Naive B cell (primary cell): Measurements from ENCODE around the gene TBC1D10A. TPM values are rescaled to one million over a fixed set of nuclear protein-coding genes. Genes with fewer than 3 reads are reported as not detected.

ENCODE experiments used
- ATAC-seq, 2 donors: fragments of 150-1000 bp; cut with Tn5 transposase; 2 replicates each; pipeline ENCODE4 v1.10.0; 2021; ENCODE audit warnings: low read depth in 2 of 2, mild to moderate bottlenecking in 2 of 2, moderate library complexity in 2 of 2
- DNase-seq: peaks from one replicate; pipeline ENCODE4 v3.0.0; 2022
- H3K27ac Mint-ChIP-seq, 6 donors: one replicate each; pipeline ENCODE4 v1.8.0; 2020 to 2022; ENCODE audit warnings: mild to moderate bottlenecking in 6 of 6, mixed read lengths in 6 of 6, moderate library complexity in 5 of 6, inconsistent platforms in 2 of 6
- H3K27me3 Mint-ChIP-seq, 3 donors: one replicate each; pipeline ENCODE4 v1.8.0; 2021 to 2022; ENCODE audit warnings: mixed read lengths in 3 of 3, mild to moderate bottlenecking in 1 of 3
- H3K36me3 Mint-ChIP-seq, 2 donors: one replicate each; pipeline ENCODE4 v1.8.0; 2020 to 2022; ENCODE audit warnings: mixed read lengths in 2 of 2, inconsistent platforms in 1 of 2, mild to moderate bottlenecking in 1 of 2
- H3K4me1 Mint-ChIP-seq, 3 donors: one replicate each; pipeline ENCODE4 v1.8.0; 2020 to 2022; ENCODE audit warnings: mixed read lengths in 3 of 3, inconsistent platforms in 1 of 3, mild to moderate bottlenecking in 1 of 3, moderate library complexity in 1 of 3
- H3K4me3 Mint-ChIP-seq, 8 donors: one replicate each; pipeline ENCODE4 v1.8.0; 2020 to 2022; ENCODE audit warnings: mild to moderate bottlenecking in 8 of 8, mixed read lengths in 8 of 8, moderate library complexity in 8 of 8, inconsistent platforms in 2 of 8
- H3K9me3 Mint-ChIP-seq, 7 donors: one replicate each; pipeline ENCODE4 v1.8.0; 2020 to 2022; ENCODE audit warnings: mixed read lengths in 7 of 7, mild to moderate bottlenecking in 5 of 7, inconsistent platforms in 2 of 7, moderate library complexity in 1 of 7
- polyA plus RNA-seq, 6 donors: library from polyadenylated mRNA; unstranded; fragments of 300-500 nt; fragmentation: Illumina TruSeq; gene quantifications; one replicate each; pipeline ENCODE4 v1.2.3, GENCODE V29; 2021; ENCODE audit warnings: low read depth in 6 of 6

Gene TBC1D10A
- polyA plus RNA-seq, 6 donors from 2014 or later, result 39.9 to 54.0 (median 40.7) TPM

GRCh38 chr22:30324014-30324730 is 2.6 kb downstream of the TBC1D10A start:
- Mint-ChIP-seq H3K4me3 (peak overlapping the region; percentile 82 to 95 (median 87)), H3K27ac (peak overlapping the region in 1 of 6 donors; percentile 38), H3K4me1 (peaks cover 48 to 77% (median 77%) of the 10 kb centered on the region in 3 donors), H3K36me3 (peaks cover 3 to 8% of the 10 kb centered on the region in 2 donors), H3K9me3 (no peaks in the 10 kb centered on the region), H3K27me3 (no peaks in the 10 kb centered on the region)
- DNase-seq (no peak), ATAC-seq (no peak)

GRCh38 chr22:30323246-30323645 is 3.5 kb downstream of the TBC1D10A start:
- Mint-ChIP-seq H3K4me3 (peak overlapping the region in 3 of 8 donors; percentile 33 to 95 (median 56)), H3K27me3 (no peaks in the 10 kb centered on the region), H3K27ac (peak overlapping the region in 1 of 6 donors; percentile 51), H3K9me3 (no peaks in the 10 kb centered on the region), H3K36me3 (peaks cover 3 to 9% of the 10 kb centered on the region in 2 donors), H3K4me1 (peaks cover 57 to 87% (median 86%) of the 10 kb centered on the region in 3 donors)
- DNase-seq, result no peak
- ATAC-seq, result no peak

- H3K9me3 Mint-ChIP-seq, result no peaks in the 10 kb centered on the region
- ATAC-seq (no peak), DNase-seq (no peak)
- H3K27ac Mint-ChIP-seq, result peak overlapping the region in 2 of 6 donors; percentile 19 to 70
- peaks cover 3 to 9% of the 10 kb centered on the region in 2 donors for H3K36me3 Mint-ChIP-seq
- H3K27me3 Mint-ChIP-seq, result no peaks in the 10 kb centered on the region
- no peak overlapping the region for H3K4me3 Mint-ChIP-seq
- peaks cover 57 to 94% (median 89%) of the 10 kb centered on the region in 3 donors for H3K4me1 Mint-ChIP-seq
These were observed 5.3 kb downstream of the TBC1D10A start for GRCh38 chr22:30321461-30321860.

- DNase-seq (no peak), ATAC-seq (no peak)
- Mint-ChIP-seq H3K27me3 (no peaks in the 10 kb centered on the region), H3K4me3 (peak overlapping the region in 1 of 8 donors; percentile 36), H3K36me3 (peaks cover 3 to 9% of the 10 kb centered on the region in 2 donors), H3K27ac (peak overlapping the region in 2 of 6 donors; percentile 10 to 38), H3K4me1 (peaks cover 57 to 96% (median 91%) of the 10 kb centered on the region in 3 donors), H3K9me3 (no peaks in the 10 kb centered on the region)
These were observed 6.7 kb downstream of the TBC1D10A start for GRCh38 chr22:30320021-30320556.

- H3K36me3 Mint-ChIP-seq, result peaks cover 7 to 9% of the 10 kb centered on the region in 2 donors
- peaks cover 57 to 96% (median 91%) of the 10 kb centered on the region in 3 donors for H3K4me1 Mint-ChIP-seq
- DNase-seq, result no peak
- peak overlapping the region in 5 of 6 donors; percentile 5 to 95 (median 73) for H3K27ac Mint-ChIP-seq
- peak overlapping the region in 1 of 8 donors; percentile 31 for H3K4me3 Mint-ChIP-seq
- no peaks in the 10 kb centered on the region for H3K27me3 Mint-ChIP-seq
- ATAC-seq, result no peak
- no peaks in the 10 kb centered on the region for H3K9me3 Mint-ChIP-seq
These were observed 7.8 kb downstream of the TBC1D10A start for GRCh38 chr22:30318799-30319419.

GRCh38 chr22:30317778-30318177 is 9.0 kb downstream of the TBC1D10A start:
- Mint-ChIP-seq H3K27me3 (no peaks in the 10 kb centered on the region), H3K4me3 (peak overlapping the region in 1 of 8 donors; percentile 12), H3K9me3 (no peaks in the 10 kb centered on the region), H3K4me1 (peaks cover 58 to 96% (median 89%) of the 10 kb centered on the region in 3 donors), H3K27ac (peak overlapping the region in 4 of 6 donors; percentile 36 to 95 (median 80)), H3K36me3 (peaks cover 7 to 9% of the 10 kb centered on the region in 2 donors)
- ATAC-seq, result no peak
- no peak for DNase-seq

- H3K4me1 Mint-ChIP-seq, result peaks cover 74 to 100% (median 93%) of the 10 kb centered on the region in 3 donors
- peaks cover 7 to 9% of the 10 kb centered on the region in 2 donors for H3K36me3 Mint-ChIP-seq
- peak overlapping the region in 1 of 8 donors; percentile 67 for H3K4me3 Mint-ChIP-seq
- no peaks in the 10 kb centered on the region for H3K9me3 Mint-ChIP-seq
- DNase-seq (no peak), ATAC-seq (no peak)
- peak overlapping the region in 5 of 6 donors; percentile 3 to 79 (median 69) for H3K27ac Mint-ChIP-seq
- no peaks in the 10 kb centered on the region for H3K27me3 Mint-ChIP-seq
These were observed 10.7 kb downstream of the TBC1D10A start for GRCh38 chr22:30315962-30316576.

- ATAC-seq, result peak in 1 of 2 donors; percentile 20
- DNase-seq, result no peak
These were observed 11.8 kb downstream of the TBC1D10A start for GRCh38 chr22:30314915-30315314.

GRCh38 chr22:30313527-30314363 is 13.0 kb downstream of the TBC1D10A start:
- H3K4me3 Mint-ChIP-seq, result peak overlapping the region in 6 of 8 donors; percentile 16 to 55 (median 27)
- H3K9me3 Mint-ChIP-seq, result no peaks in the 10 kb centered on the region
- H3K27ac Mint-ChIP-seq, result peak overlapping the region in 5 of 6 donors; percentile 47 to 89 (median 71)
- DNase-seq (no peak), ATAC-seq (no peak)
- H3K27me3 Mint-ChIP-seq, result no peaks in the 10 kb centered on the region
- peaks cover 77 to 100% (median 93%) of the 10 kb centered on the region in 3 donors for H3K4me1 Mint-ChIP-seq
- peaks cover 0 to 4% of the 10 kb centered on the region in 2 donors for H3K36me3 Mint-ChIP-seq

More at GRCh38 chr22:30314915-30315314, 11.8 kb downstream of the TBC1D10A start:
- peak overlapping the region in 5 of 6 donors; percentile 26 to 79 (median 61) for H3K27ac Mint-ChIP-seq
- peaks cover 80 to 100% (median 93%) of the 10 kb centered on the region in 3 donors for H3K4me1 Mint-ChIP-seq
- H3K36me3 Mint-ChIP-seq, result peaks cover 4 to 9% of the 10 kb centered on the region in 2 donors
- H3K4me3 Mint-ChIP-seq, result peak overlapping the region in 2 of 8 donors; percentile 47 to 59
- no peaks in the 10 kb centered on the region for H3K9me3 Mint-ChIP-seq
- no peaks in the 10 kb centered on the region for H3K27me3 Mint-ChIP-seq

- ATAC-seq (no peak), DNase-seq (no peak)
- H3K27me3 Mint-ChIP-seq, result no peaks in the 10 kb centered on the region
- peak overlapping the region in 6 of 8 donors; percentile 15 to 77 (median 72) for H3K4me3 Mint-ChIP-seq
- H3K9me3 Mint-ChIP-seq, result no peaks in the 10 kb centered on the region
- H3K4me1 Mint-ChIP-seq, result peaks cover 77 to 100% (median 92%) of the 10 kb centered on the region in 3 donors
- peaks cover 0 to 4% of the 10 kb centered on the region in 2 donors for H3K36me3 Mint-ChIP-seq
- H3K27ac Mint-ChIP-seq, result peak overlapping the region; percentile 65 to 97 (median 90)
These were observed 14.7 kb downstream of the TBC1D10A start for GRCh38 chr22:30312053-30312452.

- Mint-ChIP-seq H3K4me1 (peaks cover 85 to 100% (median 96%) of the 10 kb centered on the region in 3 donors), H3K4me3 (peak overlapping the region; percentile 68 to 89 (median 77)), H3K9me3 (no peaks in the 10 kb centered on the region), H3K36me3 (peaks cover 0 to 4% of the 10 kb centered on the region in 2 donors), H3K27me3 (no peaks in the 10 kb centered on the region), H3K27ac (peak overlapping the region; percentile 89 to 98 (median 98))
- no peak for ATAC-seq
- no peak for DNase-seq
These were observed 15.6 kb downstream of the TBC1D10A start for GRCh38 chr22:30310881-30311771.
